ENCODE data around the gene SRP68.

SRP68 gene

DNA sequence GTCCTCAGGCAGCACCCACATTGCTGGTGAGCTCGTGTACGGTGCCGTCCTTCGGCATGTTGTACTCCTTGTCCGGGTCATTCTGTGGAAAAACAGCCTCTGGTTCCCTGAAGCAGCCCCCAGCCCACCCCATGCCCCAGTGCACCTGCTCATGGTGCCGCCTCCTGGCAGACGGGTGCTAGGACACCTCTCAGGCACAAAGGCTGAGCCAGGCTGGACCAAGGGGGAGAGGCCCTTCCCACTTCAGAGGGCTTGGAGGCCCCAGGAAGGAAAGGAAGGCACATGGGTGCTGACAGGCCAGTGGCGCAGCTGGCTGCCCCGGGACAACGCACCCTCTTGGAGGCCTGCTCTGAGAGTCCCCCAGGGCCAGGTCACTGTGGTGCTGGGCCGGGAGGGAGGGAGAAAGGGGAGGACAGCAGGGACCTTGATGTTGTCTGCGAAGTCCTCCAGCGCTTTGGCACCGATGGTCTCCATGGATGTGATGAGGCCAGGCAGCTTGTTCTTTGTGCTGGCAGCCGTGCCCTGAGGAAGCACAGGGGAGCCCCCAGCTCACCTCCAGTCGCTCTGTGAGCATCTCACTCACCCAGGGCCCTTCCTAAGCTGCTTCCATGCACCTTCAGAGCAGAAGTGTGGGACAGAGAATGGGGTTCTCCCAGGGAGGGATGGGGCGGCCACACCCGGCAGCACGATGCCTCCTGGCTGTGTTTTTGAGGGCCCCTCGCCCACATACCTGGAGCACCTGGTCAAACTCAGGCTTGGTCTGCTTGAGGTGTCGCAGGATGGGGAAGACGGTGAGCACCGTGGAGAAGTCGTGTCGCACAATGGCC, 15.9 kb upstream of the SRP68 start:
- H3K4me3 ChIP-seq (ENCODE audit: low read length): no peak overlapping the region
- H3K4me1 ChIP-seq (ENCODE audit: insufficient read depth, low read length): no peaks in the 10 kb centered on the region
- H3K9me3 ChIP-seq (ENCODE audit: insufficient read depth, low read depth, low read length): no peaks in the 10 kb centered on the region
- no peaks in the 10 kb centered on the region for H3K27me3 ChIP-seq (ENCODE audit: insufficient read depth, low read length)
- H3K27ac ChIP-seq (ENCODE audit: low read length): no peak overlapping the region
- peaks cover 91% of the 10 kb centered on the region for H3K36me3 ChIP-seq (ENCODE audit: insufficient read depth, low read depth, low read length)
- no peak overlapping the region for H3K9ac ChIP-seq (ENCODE audit: low read depth, low read length)

DNA sequence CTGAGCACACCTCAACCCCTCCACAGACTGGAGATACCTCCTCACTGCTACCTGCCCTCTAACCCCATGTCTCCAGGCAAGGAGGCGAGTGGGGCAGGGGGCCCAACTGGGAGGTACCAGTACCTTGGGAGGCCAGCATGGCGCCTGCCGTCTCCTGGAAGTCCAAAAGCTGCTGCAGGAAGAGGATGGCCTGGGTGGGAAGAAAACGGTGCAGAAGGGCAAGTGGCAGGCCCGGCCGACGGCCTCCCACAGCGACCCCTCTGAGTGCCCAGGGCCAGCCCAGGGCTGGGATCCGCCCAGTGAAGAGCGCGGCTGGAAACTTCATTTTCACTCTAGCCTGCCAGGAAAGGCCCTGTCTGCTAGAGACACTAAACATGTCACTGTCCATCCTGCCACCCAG, 15.2 kb upstream of the SRP68 start:
- no peak overlapping the region for H3K27ac ChIP-seq (ENCODE audit: low read length)
- peaks cover 89% of the 10 kb centered on the region for H3K36me3 ChIP-seq (ENCODE audit: insufficient read depth, low read depth, low read length)
- H3K27me3 ChIP-seq (ENCODE audit: insufficient read depth, low read length): no peaks in the 10 kb centered on the region
- H3K9me3 ChIP-seq (ENCODE audit: insufficient read depth, low read depth, low read length): no peaks in the 10 kb centered on the region
- H3K4me1 ChIP-seq (ENCODE audit: insufficient read depth, low read length): no peaks in the 10 kb centered on the region
- H3K9ac ChIP-seq (ENCODE audit: low read depth, low read length): no peak overlapping the region
- no peak overlapping the region for H3K4me3 ChIP-seq (ENCODE audit: low read length)

DNA sequence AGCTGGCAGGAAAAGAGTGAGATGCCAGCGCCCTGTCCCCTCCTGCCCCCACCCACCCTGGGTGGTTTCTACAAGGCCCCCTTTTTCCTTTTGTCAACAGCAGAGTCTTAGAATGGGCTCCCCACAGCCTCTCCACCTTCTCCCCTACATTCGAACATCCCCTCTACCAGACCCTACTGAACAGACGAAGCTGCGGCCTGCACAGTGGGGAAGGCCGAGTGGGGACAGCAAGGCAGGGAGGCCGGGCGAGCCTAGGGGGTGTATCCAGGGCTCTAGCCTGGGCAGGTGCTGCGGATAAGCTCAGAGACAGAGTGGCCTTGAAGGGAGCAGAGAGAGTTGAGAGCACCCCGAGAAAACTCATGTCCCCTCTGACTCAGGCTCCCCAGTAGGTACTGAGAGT, 14.1 kb upstream of the SRP68 start:
- Histone ChIP-seq H3K9ac (ENCODE audit: low read depth, low read length) (no peak overlapping the region), H3K9me3 (ENCODE audit: insufficient read depth, low read depth, low read length) (no peaks in the 10 kb centered on the region), H3K4me1 (ENCODE audit: insufficient read depth, low read length) (no peaks in the 10 kb centered on the region), H3K36me3 (ENCODE audit: insufficient read depth, low read depth, low read length) (peaks cover 80% of the 10 kb centered on the region), H3K4me3 (ENCODE audit: low read length) (no peak overlapping the region), H3K27ac (ENCODE audit: low read length) (no peak overlapping the region), H3K27me3 (ENCODE audit: insufficient read depth, low read length) (no peaks in the 10 kb centered on the region)

GRCh38 chr17:76085731-76086366, 13.5 kb upstream of the SRP68 start:
- Histone ChIP-seq H3K9me3 (ENCODE audit: insufficient read depth, low read depth, low read length) (no peaks in the 10 kb centered on the region), H3K27ac (ENCODE audit: low read length) (no peak overlapping the region), H3K27me3 (ENCODE audit: insufficient read depth, low read length) (peaks cover 2% of the 10 kb centered on the region; the same call in 1 of the 2 replicates), H3K4me3 (ENCODE audit: low read length) (no peak overlapping the region), H3K36me3 (ENCODE audit: insufficient read depth, low read depth, low read length) (peaks cover 75% of the 10 kb centered on the region), H3K4me1 (ENCODE audit: insufficient read depth, low read length) (no peaks in the 10 kb centered on the region; the same call in 1 of the 2 replicates), H3K9ac (ENCODE audit: low read depth, low read length) (no peak overlapping the region)

GRCh38 chr17:76085066-76085730, 12.9 kb upstream of the SRP68 start:
- Histone ChIP-seq H3K4me1 (ENCODE audit: insufficient read depth, low read length) (no peaks in the 10 kb centered on the region; the same call in 1 of the 2 replicates), H3K4me3 (ENCODE audit: low read length) (no peak overlapping the region), H3K36me3 (ENCODE audit: insufficient read depth, low read depth, low read length) (peaks cover 70% of the 10 kb centered on the region), H3K27me3 (ENCODE audit: insufficient read depth, low read length) (peaks cover 8% of the 10 kb centered on the region; the same call in 1 of the 2 replicates), H3K9ac (ENCODE audit: low read depth, low read length) (no peak overlapping the region), H3K9me3 (ENCODE audit: insufficient read depth, low read depth, low read length) (no peaks in the 10 kb centered on the region), H3K27ac (ENCODE audit: low read length) (no peak overlapping the region)

DNA sequence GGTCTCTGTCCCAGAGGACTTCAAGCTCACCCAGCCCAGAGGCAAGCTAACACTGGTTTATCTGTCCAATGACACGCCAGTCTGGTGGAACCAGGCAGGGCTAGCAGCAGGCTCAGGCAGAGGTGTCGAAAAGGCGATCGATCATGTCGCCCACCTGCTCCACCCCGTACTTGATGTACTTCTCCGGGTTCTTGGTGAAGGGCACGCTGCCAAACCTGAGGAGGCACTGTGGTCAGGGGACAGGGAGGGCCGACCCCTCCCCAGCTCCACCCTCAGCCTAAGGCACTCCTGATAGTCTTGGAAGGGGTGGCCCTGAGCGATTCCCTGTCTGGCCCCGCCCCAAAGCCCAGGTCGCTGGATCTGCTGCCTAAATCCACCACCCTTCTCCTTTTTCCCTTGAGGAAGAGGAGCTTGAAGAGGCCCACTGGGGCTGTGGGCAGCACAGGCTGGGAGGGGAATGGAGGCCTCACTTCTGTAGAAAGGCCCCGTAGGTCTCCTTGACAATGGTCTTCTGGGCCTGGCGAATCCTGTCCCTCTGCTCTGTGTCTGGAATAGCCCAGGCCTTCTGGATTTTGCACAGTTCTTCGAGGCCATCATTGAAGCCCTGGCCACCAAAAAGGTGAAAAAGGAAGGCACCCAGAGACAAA, 11.3 kb upstream of the SRP68 start:
- peaks cover 55% of the 10 kb centered on the region for H3K36me3 ChIP-seq (ENCODE audit: insufficient read depth, low read depth, low read length)
- no peak overlapping the region for H3K27ac ChIP-seq (ENCODE audit: low read length)
- no peak overlapping the region for H3K9ac ChIP-seq (ENCODE audit: low read depth, low read length)
- no peaks in the 10 kb centered on the region for H3K9me3 ChIP-seq (ENCODE audit: insufficient read depth, low read depth, low read length)
- peaks cover 24% of the 10 kb centered on the region for H3K27me3 ChIP-seq (ENCODE audit: insufficient read depth, low read length)
- H3K4me1 ChIP-seq (ENCODE audit: insufficient read depth, low read length): peaks cover 4% of the 10 kb centered on the region; the same call in 1 of the 2 replicates
- H3K4me3 ChIP-seq (ENCODE audit: low read length): no peak overlapping the region

GRCh38 chr17:76082326-76083251, 10.3 kb upstream of the SRP68 start:
- no peak overlapping the region for H3K27ac ChIP-seq (ENCODE audit: low read length)
- no peak overlapping the region for H3K9ac ChIP-seq (ENCODE audit: low read depth, low read length)
- peaks cover 34% of the 10 kb centered on the region for H3K27me3 ChIP-seq (ENCODE audit: insufficient read depth, low read length)
- H3K36me3 ChIP-seq (ENCODE audit: insufficient read depth, low read depth, low read length): peaks cover 46% of the 10 kb centered on the region
- H3K9me3 ChIP-seq (ENCODE audit: insufficient read depth, low read depth, low read length): no peaks in the 10 kb centered on the region
- H3K4me3 ChIP-seq (ENCODE audit: low read length): no peak overlapping the region
- H3K4me1 ChIP-seq (ENCODE audit: insufficient read depth, low read length): peaks cover 4% of the 10 kb centered on the region; the same call in 1 of the 2 replicates

GRCh38 chr17:76081295-76082210, 9.2 kb upstream of the SRP68 start:
- Histone ChIP-seq H3K27me3 (ENCODE audit: insufficient read depth, low read length) (peaks cover 45% of the 10 kb centered on the region), H3K27ac (ENCODE audit: low read length) (no peak overlapping the region), H3K9ac (ENCODE audit: low read depth, low read length) (no peak overlapping the region), H3K4me3 (ENCODE audit: low read length) (no peak overlapping the region), H3K4me1 (ENCODE audit: insufficient read depth, low read length) (peaks cover 4% of the 10 kb centered on the region; the same call in 1 of the 2 replicates), H3K9me3 (ENCODE audit: insufficient read depth, low read depth, low read length) (no peaks in the 10 kb centered on the region), H3K36me3 (ENCODE audit: insufficient read depth, low read depth, low read length) (peaks cover 35% of the 10 kb centered on the region)

DNA sequence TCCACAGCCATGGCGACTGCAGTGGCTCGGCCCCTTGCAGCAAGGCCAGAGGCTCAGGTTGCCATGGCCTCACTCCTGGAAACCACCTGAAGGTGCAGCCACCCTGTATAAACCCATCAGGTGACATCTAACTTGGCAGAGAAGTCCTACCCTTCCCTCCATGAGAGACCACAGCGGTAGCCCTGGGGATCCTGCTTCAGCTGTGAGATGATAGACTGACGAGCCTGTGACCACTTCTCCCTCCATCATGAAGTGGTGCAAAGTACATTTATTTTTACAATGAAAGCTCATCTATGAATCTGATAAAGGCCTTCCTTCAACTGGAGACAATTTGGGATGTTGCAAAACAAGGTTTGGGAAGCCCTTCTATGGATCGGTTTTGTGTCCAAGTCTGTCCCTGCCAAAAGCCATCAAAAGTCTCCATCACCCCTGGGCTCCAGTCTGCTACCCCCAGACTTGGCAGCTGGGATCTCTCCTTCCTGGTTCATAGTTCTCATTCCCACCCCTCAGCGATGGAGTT, 8.5 kb upstream of the SRP68 start:
- Histone ChIP-seq H3K4me1 (ENCODE audit: insufficient read depth, low read length) (peaks cover 7% of the 10 kb centered on the region; the same call in 1 of the 2 replicates), H3K9me3 (ENCODE audit: insufficient read depth, low read depth, low read length) (no peaks in the 10 kb centered on the region), H3K4me3 (ENCODE audit: low read length) (peak overlapping the region; percentile 55; the same call in 1 of the 2 replicates), H3K27ac (ENCODE audit: low read length) (no peak overlapping the region), H3K9ac (ENCODE audit: low read depth, low read length) (peak overlapping the region; percentile 57; the same call in 1 of the 2 replicates), H3K27me3 (ENCODE audit: insufficient read depth, low read length) (peaks cover 52% of the 10 kb centered on the region), H3K36me3 (ENCODE audit: insufficient read depth, low read depth, low read length) (peaks cover 30% of the 10 kb centered on the region)
